ENCODE results near the gene INSIG2.

INSIG2 gene

GRCh38 chr2:118124288-118124891 is 36.1 kb downstream of the INSIG2 start:
- Histone ChIP-seq H3K27ac (no peak overlapping the region), H3K27me3 (ENCODE audit: control insufficient read depth, insufficient read depth, low read length) (no peaks in the 10 kb centered on the region), H3K79me2 (no peaks in the 10 kb centered on the region), H3K36me3 (ENCODE audit: control insufficient read depth, insufficient read depth, low read length) (no peaks in the 10 kb centered on the region), H3K4me1 (no peaks in the 10 kb centered on the region), H3K9ac (no peak overlapping the region), H3K9me3 (ENCODE audit: control insufficient read depth, low read length) (no peaks in the 10 kb centered on the region), H3K4me3 (ENCODE audit: low read depth, low read length) (no peak overlapping the region), H2AFZ (no peak overlapping the region), H3K4me2 (ENCODE audit: low read length) (no peak overlapping the region)
- TF ChIP-seq, protein P1, sequence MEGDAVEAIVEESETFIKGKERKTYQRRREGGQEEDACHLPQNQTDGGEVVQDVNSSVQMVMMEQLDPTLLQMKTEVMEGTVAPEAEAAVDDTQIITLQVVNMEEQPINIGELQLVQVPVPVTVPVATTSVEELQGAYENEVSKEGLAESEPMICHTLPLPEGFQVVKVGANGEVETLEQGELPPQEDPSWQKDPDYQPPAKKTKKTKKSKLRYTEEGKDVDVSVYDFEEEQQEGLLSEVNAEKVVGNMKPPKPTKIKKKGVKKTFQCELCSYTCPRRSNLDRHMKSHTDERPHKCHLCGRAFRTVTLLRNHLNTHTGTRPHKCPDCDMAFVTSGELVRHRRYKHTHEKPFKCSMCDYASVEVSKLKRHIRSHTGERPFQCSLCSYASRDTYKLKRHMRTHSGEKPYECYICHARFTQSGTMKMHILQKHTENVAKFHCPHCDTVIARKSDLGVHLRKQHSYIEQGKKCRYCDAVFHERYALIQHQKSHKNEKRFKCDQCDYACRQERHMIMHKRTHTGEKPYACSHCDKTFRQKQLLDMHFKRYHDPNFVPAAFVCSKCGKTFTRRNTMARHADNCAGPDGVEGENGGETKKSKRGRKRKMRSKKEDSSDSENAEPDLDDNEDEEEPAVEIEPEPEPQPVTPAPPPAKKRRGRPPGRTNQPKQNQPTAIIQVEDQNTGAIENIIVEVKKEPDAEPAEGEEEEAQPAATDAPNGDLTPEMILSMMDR (IDR thresholded peaks at IDR 0.05), result no peak

DNA sequence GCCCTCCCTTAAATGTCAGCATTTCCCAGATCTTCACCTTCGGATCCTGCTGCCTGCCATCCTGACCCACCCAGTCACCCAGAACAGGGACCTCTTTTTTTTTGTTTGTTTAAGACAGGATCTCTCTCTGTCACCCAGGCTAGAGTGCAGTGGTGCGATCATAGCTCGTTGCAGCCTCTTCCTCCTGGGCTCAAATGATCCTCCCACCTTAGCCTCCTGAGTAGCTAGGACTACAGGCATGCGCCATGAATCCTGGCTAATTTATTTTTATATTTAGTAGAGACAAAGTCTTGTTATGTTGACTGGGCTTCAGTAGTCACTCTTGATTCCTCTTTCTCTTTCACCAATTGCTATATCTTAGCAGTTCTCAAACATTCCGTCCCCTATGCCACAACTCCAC is 39.0 kb downstream of the INSIG2 start:
- no peaks in the 10 kb centered on the region for H3K4me1 ChIP-seq
- no peaks in the 10 kb centered on the region for H3K27me3 ChIP-seq (ENCODE audit: control insufficient read depth, insufficient read depth, low read length)

DNA sequence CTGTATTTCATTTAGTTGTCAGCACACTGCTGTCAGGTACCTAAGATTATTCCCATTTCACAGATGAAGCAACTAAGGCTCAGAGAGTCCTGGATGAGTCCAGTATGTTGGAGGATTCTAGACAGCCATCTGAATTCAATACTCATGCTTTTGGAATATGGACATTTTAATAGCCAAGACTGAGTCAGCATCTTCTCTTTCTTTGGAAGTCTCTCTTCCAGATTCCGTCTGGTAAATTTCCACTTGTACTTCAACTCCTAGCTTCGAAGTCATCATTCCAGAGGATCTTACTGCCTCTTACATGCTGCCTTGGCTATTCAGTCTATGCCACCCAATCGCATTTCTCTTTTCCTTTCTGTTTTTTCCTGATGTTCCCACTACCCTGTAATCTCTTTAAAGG is 40.6 kb downstream of the INSIG2 start:
- H3K9ac ChIP-seq, result no peak overlapping the region
- no peaks in the 10 kb centered on the region for H3K9me3 ChIP-seq (ENCODE audit: control insufficient read depth, low read length)
- H2AFZ ChIP-seq, result no peak overlapping the region
- no peaks in the 10 kb centered on the region for H3K27me3 ChIP-seq (ENCODE audit: control insufficient read depth, insufficient read depth, low read length)
- no peaks in the 10 kb centered on the region for H3K36me3 ChIP-seq (ENCODE audit: control insufficient read depth, insufficient read depth, low read length)
- H3K79me2 ChIP-seq, result no peaks in the 10 kb centered on the region
- no peak overlapping the region for H3K4me2 ChIP-seq (ENCODE audit: low read length)
- TF ChIP-seq, protein P1 (IDR thresholded peaks at IDR 0.05), result no peak
- no peak overlapping the region for H3K27ac ChIP-seq
- no peaks in the 10 kb centered on the region for H3K4me1 ChIP-seq
- no peak overlapping the region for H3K4me3 ChIP-seq (ENCODE audit: low read depth, low read length)

More for the DNA sequence above, 39.0 kb downstream of the INSIG2 start:
- Histone ChIP-seq H3K4me3 (ENCODE audit: low read depth, low read length) (no peak overlapping the region), H3K27ac (no peak overlapping the region), H3K79me2 (no peaks in the 10 kb centered on the region), H3K9me3 (ENCODE audit: control insufficient read depth, low read length) (no peaks in the 10 kb centered on the region), H3K36me3 (ENCODE audit: control insufficient read depth, insufficient read depth, low read length) (no peaks in the 10 kb centered on the region), H2AFZ (no peak overlapping the region), H3K9ac (no peak overlapping the region), H3K4me2 (ENCODE audit: low read length) (no peak overlapping the region)
- TF ChIP-seq, protein P1 (IDR thresholded peaks at IDR 0.05), result no peak

GRCh38 chr2:118130385-118130784 is 42.1 kb downstream of the INSIG2 start:
- Histone ChIP-seq H3K9me3 (ENCODE audit: control insufficient read depth, low read length) (no peaks in the 10 kb centered on the region), H3K27ac (no peak overlapping the region), H2AFZ (no peak overlapping the region), H3K4me2 (ENCODE audit: low read length) (no peak overlapping the region), H3K79me2 (no peaks in the 10 kb centered on the region), H3K4me1 (no peaks in the 10 kb centered on the region), H3K9ac (no peak overlapping the region), H3K27me3 (ENCODE audit: control insufficient read depth, insufficient read depth, low read length) (no peaks in the 10 kb centered on the region), H3K36me3 (ENCODE audit: control insufficient read depth, insufficient read depth, low read length) (no peaks in the 10 kb centered on the region), H3K4me3 (ENCODE audit: low read depth, low read length) (no peak overlapping the region)
- TF ChIP-seq, protein P1 (IDR thresholded peaks at IDR 0.05), result no peak

GRCh38 chr2:118131771-118132170 is 43.5 kb downstream of the INSIG2 start:
- Histone ChIP-seq H3K27ac (no peak overlapping the region), H2AFZ (no peak overlapping the region), H3K4me1 (no peaks in the 10 kb centered on the region), H3K9ac (no peak overlapping the region), H3K36me3 (ENCODE audit: control insufficient read depth, insufficient read depth, low read length) (no peaks in the 10 kb centered on the region), H3K79me2 (no peaks in the 10 kb centered on the region), H3K9me3 (ENCODE audit: control insufficient read depth, low read length) (no peaks in the 10 kb centered on the region), H3K4me3 (ENCODE audit: low read depth, low read length) (no peak overlapping the region), H3K27me3 (ENCODE audit: control insufficient read depth, insufficient read depth, low read length) (no peaks in the 10 kb centered on the region), H3K4me2 (ENCODE audit: low read length) (no peak overlapping the region)
- TF ChIP-seq, protein P1 (IDR thresholded peaks at IDR 0.05), result no peak
